HG03045 (cell line): ENCODE results near the gene FEZ2.
A peak's percentile ranks its signal among the peaks of the same experiment; 100 is the strongest.

Experiments used
- ATAC-seq: cut with Tn5 transposase; IDR thresholded peaks from one replicate; pipeline ENCODE4 v1.9.1; 2021; ENCODE audit warnings: mild to moderate bottlenecking, moderate library complexity; ENCODE audit not compliant: unreplicated experiment

FEZ2 gene

DNA sequence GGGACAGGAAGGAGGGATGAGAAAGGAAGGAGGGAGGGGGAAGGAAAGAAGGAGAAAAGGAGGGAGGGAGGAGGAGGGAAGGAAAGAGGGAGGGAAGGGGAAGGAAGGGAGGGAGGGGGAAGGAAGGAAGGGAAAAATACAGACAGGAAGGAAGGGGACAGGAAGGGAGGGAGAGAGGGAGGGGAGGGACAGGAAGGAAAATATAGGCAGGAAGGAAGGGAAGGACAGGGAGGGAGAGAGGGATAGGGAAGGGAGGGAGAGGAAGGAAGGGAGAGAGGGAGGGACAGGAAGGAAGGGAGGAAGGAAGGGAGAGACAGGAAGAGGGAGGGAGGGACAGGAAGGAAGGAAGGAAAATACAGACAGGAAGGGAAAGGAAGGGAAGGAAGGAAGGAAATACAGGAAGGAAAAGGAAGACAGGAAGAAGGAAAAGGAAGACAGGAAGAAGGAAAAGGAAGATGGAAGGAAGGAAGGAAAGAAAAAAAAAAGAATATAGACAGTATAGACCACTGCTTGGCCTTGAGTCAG lies 63.6 kb downstream of the FEZ2 start:
- ATAC-seq: no peak

- no peak for ATAC-seq
These were observed 67.0 kb downstream of the FEZ2 start for GRCh38 chr2:36530983-36531354.

DNA sequence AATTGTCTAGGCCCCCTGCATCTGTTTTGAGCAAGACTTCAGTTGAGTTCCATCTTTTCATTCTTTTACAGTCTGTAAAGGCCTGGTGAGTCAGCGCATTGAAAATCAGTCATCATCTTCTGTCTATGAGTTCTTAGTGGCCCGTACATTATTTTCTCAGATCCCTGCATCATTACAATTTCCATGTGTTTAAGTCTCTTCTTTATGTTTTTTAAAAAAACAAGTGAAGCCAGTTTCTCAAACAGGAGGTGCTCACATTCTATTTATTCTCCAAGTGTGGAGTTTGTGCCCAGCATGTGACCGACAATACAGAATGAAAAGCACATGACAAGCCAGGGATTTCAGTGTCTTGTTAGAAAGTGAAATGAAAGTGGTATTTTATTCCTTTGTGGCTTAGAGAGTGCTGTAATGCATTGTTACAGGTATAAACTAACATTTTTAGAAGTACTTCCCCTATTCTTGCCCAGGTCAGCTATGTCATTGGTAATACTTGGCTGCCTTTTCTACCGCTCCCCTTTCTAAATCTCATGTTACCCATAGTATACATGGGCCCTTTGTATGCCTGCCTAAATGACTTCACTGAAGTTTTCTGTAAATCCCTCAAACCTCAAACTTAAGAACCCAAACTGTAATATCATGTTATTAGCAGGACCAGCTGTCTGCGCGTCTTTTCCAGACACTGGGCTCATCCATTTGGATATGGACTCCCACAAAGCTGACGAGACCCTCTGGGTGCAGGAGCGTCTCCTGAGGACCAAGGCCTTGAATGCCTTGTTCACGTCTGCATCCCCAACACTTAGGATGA lies 67.6 kb downstream of the FEZ2 start:
- ATAC-seq: no peak

DNA sequence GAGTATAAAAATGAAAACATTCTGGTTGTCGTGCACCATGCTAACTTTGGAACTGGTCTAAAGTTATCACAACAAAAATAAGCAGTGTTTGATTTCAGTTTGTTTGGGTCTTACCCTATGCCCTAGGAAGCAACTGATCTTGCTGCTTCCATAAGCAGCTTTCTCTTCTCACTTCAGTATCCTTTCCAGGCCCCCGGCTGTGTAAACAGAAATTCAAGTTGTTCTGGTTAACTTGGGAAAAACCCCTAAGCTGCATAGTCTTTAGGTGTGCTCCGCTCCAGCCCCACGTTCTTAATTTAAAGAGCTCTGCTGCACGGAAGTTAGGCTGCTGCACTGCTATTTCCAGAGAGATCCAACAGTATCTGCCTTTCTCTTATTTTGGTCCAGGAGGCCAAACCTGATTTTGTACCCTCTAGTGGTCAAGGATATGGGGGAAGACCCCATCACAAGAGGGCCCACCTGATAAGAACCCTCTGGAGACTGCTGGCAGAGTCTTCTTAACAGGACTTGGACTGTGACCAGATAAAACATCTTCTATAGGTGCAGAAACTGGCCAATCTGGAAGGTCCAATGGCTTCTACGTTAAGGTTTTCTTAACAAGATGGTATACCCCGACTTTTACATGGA lies 69.1 kb downstream of the FEZ2 start:
- ATAC-seq: peak; percentile 23

GRCh38 chr2:36528274-36528673 lies 69.7 kb downstream of the FEZ2 start:
- ATAC-seq: peak; percentile 72

- ATAC-seq: no peak
These were observed 71.7 kb downstream of the FEZ2 start for GRCh38 chr2:36526226-36526625.

GRCh38 chr2:36525245-36525644 lies 72.7 kb downstream of the FEZ2 start:
- ATAC-seq: no peak

GRCh38 chr2:36523153-36523552 lies 74.8 kb downstream of the FEZ2 start:
- no peak for ATAC-seq

GRCh38 chr2:36520431-36520830 lies 77.5 kb downstream of the FEZ2 start:
- ATAC-seq: no peak

DNA sequence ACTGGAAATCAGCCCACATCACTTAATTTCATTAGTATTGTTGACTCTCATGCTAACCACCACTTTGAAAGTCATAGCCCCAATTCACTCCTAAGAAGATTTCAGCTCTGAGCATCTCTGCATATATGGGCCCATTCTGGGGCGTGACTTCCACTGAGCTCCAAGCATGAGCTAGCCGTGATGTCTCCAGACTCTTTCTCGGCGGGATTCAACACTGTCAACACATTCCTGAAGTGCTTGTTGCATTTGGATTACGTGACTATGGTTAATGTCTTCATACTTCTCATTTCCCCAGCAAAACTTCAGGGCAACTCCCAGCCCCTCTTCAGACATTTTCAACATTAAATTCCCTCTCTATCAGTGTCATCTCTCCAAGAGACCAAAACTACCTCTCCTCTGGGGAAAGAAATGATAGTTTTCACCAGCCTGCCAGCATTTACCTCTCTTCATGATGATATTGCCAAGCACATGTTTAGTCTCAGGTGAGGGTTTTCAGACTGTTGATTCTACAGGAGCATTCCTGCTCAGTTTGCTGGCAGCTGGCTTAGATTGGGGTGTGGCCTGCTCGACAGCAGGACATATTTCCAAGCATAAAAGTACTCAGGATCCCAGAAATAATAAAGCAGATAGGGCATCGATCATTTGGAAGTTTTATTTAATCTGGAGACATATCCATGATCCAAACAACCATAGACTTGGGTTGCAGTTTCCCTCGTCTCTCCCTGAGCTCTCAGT lies 81.7 kb downstream of the FEZ2 start:
- ATAC-seq: no peak

GRCh38 chr2:36515538-36515937 lies 82.4 kb downstream of the FEZ2 start:
- ATAC-seq: no peak

- no peak for ATAC-seq
These were observed 84.3 kb downstream of the FEZ2 start for GRCh38 chr2:36513661-36514060.

DNA sequence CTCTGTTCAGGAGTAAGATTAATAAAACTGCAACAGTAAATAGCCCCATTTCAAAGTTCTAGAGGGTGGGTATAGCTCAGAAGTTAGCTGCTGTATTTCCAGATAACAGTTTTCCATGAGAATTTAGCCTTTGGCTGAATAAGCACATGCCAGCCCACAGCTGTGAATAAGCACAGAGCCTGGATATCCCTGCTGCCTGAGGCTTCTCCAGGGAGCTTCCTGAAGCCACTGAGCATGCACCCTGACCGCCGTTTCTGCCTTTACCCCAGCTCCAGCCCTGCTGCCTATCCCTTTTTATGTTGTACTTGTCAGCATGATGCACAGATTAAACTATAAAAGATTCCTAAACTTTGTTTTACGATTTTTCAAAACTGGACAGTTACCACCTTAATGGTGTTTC lies 85.3 kb downstream of the FEZ2 start:
- no peak for ATAC-seq

GRCh38 chr2:36511858-36512603 lies 85.9 kb downstream of the FEZ2 start:
- ATAC-seq: peak; percentile 42

DNA sequence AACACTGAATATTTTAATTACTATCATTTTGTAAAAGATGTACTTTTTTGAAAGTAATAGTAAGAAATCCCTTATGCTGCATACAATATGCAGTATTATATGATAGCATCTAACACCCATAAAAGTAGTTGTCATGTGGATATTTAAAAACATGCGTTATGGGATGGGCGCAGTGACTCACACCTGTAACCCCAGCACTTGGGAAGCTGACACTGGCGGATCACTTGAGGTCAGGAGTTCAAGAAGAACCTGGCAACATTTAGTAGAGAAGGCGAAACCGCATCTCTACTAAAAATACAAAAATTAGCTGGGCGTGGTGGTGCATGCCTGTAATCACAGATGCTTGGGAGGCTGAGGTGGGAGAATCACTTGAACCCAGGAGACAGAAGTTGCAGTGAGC lies 88.9 kb downstream of the FEZ2 start:
- ATAC-seq: no peak

GRCh38 chr2:36507408-36507812 lies 90.6 kb downstream of the FEZ2 start:
- ATAC-seq: peak; percentile 81
